ENCODE measurements around the gene CAMK2A. TPM values are rescaled to one million over a fixed set of nuclear protein-coding genes. Genes with fewer than 3 reads are reported as not detected.

The CAMK2A gene
- total and polyA plus RNA-seq, 2 experiments from 2014 or later, result 0.18 TPM; not detected in 1

- Histone ChIP-seq H3K4me2 (no peak overlapping the region), H2AFZ (no peak overlapping the region), H3K36me3 (ENCODE audit: insufficient read depth) (no peaks in the 10 kb centered on the region), H3K27ac (ENCODE audit: low read depth) (no peak overlapping the region), H3F3A (replicated peaks; ENCODE audit: low read depth) (no peaks in the 10 kb centered on the region), H3K4me1 (ENCODE audit: insufficient read depth) (no peaks in the 10 kb centered on the region), H3K27me3 (ENCODE audit: insufficient read depth) (no peaks in the 10 kb centered on the region), H4K20me1 (replicated peaks; ENCODE audit: insufficient read depth) (no peaks in the 10 kb centered on the region), H3K9me2 (ENCODE audit: insufficient read depth) (no peaks in the 10 kb centered on the region), H3K79me2 (replicated peaks; ENCODE audit: insufficient read depth) (no peaks in the 10 kb centered on the region), H3K4me3 (no peak overlapping the region)
- Mint-ChIP-seq H3K4me1 (no peaks in the 10 kb centered on the region), H3K27me3 (ENCODE audit: insufficient read depth, low read depth, poor library complexity) (peaks cover 4% of the 10 kb centered on the region), H3K9me3 (no peaks in the 10 kb centered on the region), H3K27ac (no peak overlapping the region), H3K36me3 (ENCODE audit: low read depth) (no peaks in the 10 kb centered on the region), H3K4me3 (no peak overlapping the region)
- TF ChIP-seq ZNF462 (CRISPR knock-in tag; IDR thresholded peaks at IDR 0.05) (no peak), POLR2AphosphoS5 (IDR thresholded peaks at IDR 0.05; ENCODE audit: low read depth) (no peak), JUNB (IDR thresholded peaks at IDR 0.05; ENCODE audit: unreplicated experiment) (no peak), ZNF331 (CRISPR knock-in tag; IDR thresholded peaks at IDR 0.05; ENCODE audit: low read depth) (no peak), CREB1 (CRISPR knock-in tag; IDR thresholded peaks at IDR 0.05; ENCODE audit: low read depth) (no peak), ZNF114 (CRISPR knock-in tag; IDR thresholded peaks at IDR 0.05) (no peak), ETS1 (IDR thresholded peaks at IDR 0.05) (no peak), STAT1 (IDR thresholded peaks at IDR 0.05; ENCODE audit: unreplicated experiment) (no peak), NANOG (IDR thresholded peaks at IDR 0.05; ENCODE audit: borderline replicate concordance) (no peak), EZH2phosphoT487 (IDR thresholded peaks at IDR 0.05; ENCODE audit: unreplicated experiment) (no peak), CTCF (conservative IDR thresholded peaks at IDR 0.05; ENCODE audit: low read depth in 2 of 2) (no peak), EZH2 (IDR thresholded peaks at IDR 0.05; ENCODE audit: low read depth, unreplicated experiment) (no peak)
- TF ChIP-seq, protein P1, sequence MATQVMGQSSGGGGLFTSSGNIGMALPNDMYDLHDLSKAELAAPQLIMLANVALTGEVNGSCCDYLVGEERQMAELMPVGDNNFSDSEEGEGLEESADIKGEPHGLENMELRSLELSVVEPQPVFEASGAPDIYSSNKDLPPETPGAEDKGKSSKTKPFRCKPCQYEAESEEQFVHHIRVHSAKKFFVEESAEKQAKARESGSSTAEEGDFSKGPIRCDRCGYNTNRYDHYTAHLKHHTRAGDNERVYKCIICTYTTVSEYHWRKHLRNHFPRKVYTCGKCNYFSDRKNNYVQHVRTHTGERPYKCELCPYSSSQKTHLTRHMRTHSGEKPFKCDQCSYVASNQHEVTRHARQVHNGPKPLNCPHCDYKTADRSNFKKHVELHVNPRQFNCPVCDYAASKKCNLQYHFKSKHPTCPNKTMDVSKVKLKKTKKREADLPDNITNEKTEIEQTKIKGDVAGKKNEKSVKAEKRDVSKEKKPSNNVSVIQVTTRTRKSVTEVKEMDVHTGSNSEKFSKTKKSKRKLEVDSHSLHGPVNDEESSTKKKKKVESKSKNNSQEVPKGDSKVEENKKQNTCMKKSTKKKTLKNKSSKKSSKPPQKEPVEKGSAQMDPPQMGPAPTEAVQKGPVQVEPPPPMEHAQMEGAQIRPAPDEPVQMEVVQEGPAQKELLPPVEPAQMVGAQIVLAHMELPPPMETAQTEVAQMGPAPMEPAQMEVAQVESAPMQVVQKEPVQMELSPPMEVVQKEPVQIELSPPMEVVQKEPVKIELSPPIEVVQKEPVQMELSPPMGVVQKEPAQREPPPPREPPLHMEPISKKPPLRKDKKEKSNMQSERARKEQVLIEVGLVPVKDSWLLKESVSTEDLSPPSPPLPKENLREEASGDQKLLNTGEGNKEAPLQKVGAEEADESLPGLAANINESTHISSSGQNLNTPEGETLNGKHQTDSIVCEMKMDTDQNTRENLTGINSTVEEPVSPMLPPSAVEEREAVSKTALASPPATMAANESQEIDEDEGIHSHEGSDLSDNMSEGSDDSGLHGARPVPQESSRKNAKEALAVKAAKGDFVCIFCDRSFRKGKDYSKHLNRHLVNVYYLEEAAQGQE (IDR thresholded peaks at IDR 0.05; ENCODE audit: unreplicated experiment), result no peak
- no peak for DNase-seq (ENCODE audit: low spot score)
- no peak for ATAC-seq
These were observed 60.0 kb downstream of the CAMK2A start for GRCh38 chr5:150229571-150229970.
